Measurements from ENCODE around the gene LIX1L. TPM values are rescaled to one million over a fixed set of nuclear protein-coding genes. Genes with fewer than 3 reads are reported as not detected.

LIX1L gene
- total RNA-seq, 1 donor from 2014 or later, result 32.8 TPM

- peak overlapping the region; percentile 87 for H3K27ac ChIP-seq
- peak; percentile 63 for ATAC-seq
These were observed 38.6 kb downstream of the LIX1L start for GRCh38 chr1:145918992-145919939.

GRCh38 chr1:145918144-145918991 lies 39.4 kb downstream of the LIX1L start, which contains the start of gene PEX11B:
Gene PEX11B (minus strand): TSS chr1:145918717. CDS start chr1:145918688, 29 bp downstream.
- H3K27ac ChIP-seq, result peak within 1 kb of the TSS; percentile 87
- intact Hi-C loops (cut with DNase I), result loop anchor here (10.0 kb wide), 2 partner anchors 56 to 74 kb away; partner anchors contain the start of gene NUDT17
- peaks cover 22% of the 10 kb centered on the region for H3K4me1 ChIP-seq
- no peak for TF ChIP-seq CTCF (IDR thresholded peaks at IDR 0.05)
- H3K36me3 ChIP-seq, result peaks cover 32% of the 10 kb centered on the region
- H3K9me3 ChIP-seq, result no peaks in the 10 kb centered on the region
- no peaks in the 10 kb centered on the region for H3K27me3 ChIP-seq
- ATAC-seq (peak; percentile 97), DNase-seq (peak; percentile 94)
- peak within 1 kb of the TSS; percentile 83 for H3K4me3 ChIP-seq

More at GRCh38 chr1:145918992-145919939, 38.6 kb downstream of the LIX1L start:
- no peaks in the 10 kb centered on the region for H3K9me3 ChIP-seq
- peaks cover 22% of the 10 kb centered on the region for H3K4me1 ChIP-seq
- peak overlapping the region; percentile 83 for H3K4me3 ChIP-seq
- DNase-seq, result peak; percentile 88
- H3K36me3 ChIP-seq, result peaks cover 32% of the 10 kb centered on the region
- no peaks in the 10 kb centered on the region for H3K27me3 ChIP-seq
- TF ChIP-seq CTCF (IDR thresholded peaks at IDR 0.05), result peak; percentile 12
- intact Hi-C loops (cut with DNase I), result loop anchor here (10.0 kb wide), 2 partner anchors 56 to 74 kb away; partner anchors contain the start of gene NUDT17

- Histone ChIP-seq H3K4me1 (peaks cover 22% of the 10 kb centered on the region), H3K27me3 (no peaks in the 10 kb centered on the region), H3K36me3 (peaks cover 40% of the 10 kb centered on the region), H3K27ac (peak overlapping the region; percentile 87), H3K4me3 (peak overlapping the region; percentile 83), H3K9me3 (no peaks in the 10 kb centered on the region)
- no peak for TF ChIP-seq CTCF (IDR thresholded peaks at IDR 0.05)
- DNase-seq, result peak; percentile 27
- ATAC-seq, result no peak
- intact Hi-C loops (cut with DNase I), result loop anchor here (10.0 kb wide), 2 partner anchors 57 to 73 kb away; partner anchors contain the start of gene NUDT17
These were observed 40.2 kb downstream of the LIX1L start for GRCh38 chr1:145917595-145917994.

- H3K27ac ChIP-seq, result no peak overlapping the region
- no peak for ATAC-seq
- intact Hi-C loops (cut with DNase I), result loop anchor here (10.0 kb wide), 2 partner anchors 58 to 72 kb away; partner anchors contain the start of gene NUDT17
- TF ChIP-seq CTCF (IDR thresholded peaks at IDR 0.05), result no peak
- H3K4me3 ChIP-seq, result no peak overlapping the region
- no peaks in the 10 kb centered on the region for H3K9me3 ChIP-seq
- H3K4me1 ChIP-seq, result peaks cover 22% of the 10 kb centered on the region
- no peak for DNase-seq
- H3K27me3 ChIP-seq, result no peaks in the 10 kb centered on the region
- H3K36me3 ChIP-seq, result peaks cover 48% of the 10 kb centered on the region
These were observed 41.1 kb downstream of the LIX1L start for GRCh38 chr1:145916745-145917144.

GRCh38 chr1:145912128-145912641 lies 45.6 kb downstream of the LIX1L start:
- Histone ChIP-seq H3K4me1 (peaks cover 5% of the 10 kb centered on the region), H3K9me3 (no peaks in the 10 kb centered on the region), H3K4me3 (no peak overlapping the region), H3K36me3 (peaks cover 61% of the 10 kb centered on the region), H3K27me3 (no peaks in the 10 kb centered on the region), H3K27ac (no peak overlapping the region)
- ATAC-seq, result no peak
- intact Hi-C loops (cut with DNase I), result loop anchor here (10.0 kb wide), 2 partner anchors 63 to 67 kb away; partner anchors contain the start of gene NUDT17
- no peak for TF ChIP-seq CTCF (IDR thresholded peaks at IDR 0.05)
- DNase-seq, result peak; percentile 52
